ENCODE data around the gene STIM1. TPM values are rescaled to one million over a fixed set of nuclear protein-coding genes. Genes with fewer than 3 reads are reported as not detected.

STIM1 gene
- total RNA-seq, 1 donor from 2014 or later = 82.6 TPM

- DNase-seq (ENCODE audit: low read depth) = no peak
These were observed 24.7 kb upstream of the STIM1 start for GRCh38 chr11:3830730-3831129.

DNA sequence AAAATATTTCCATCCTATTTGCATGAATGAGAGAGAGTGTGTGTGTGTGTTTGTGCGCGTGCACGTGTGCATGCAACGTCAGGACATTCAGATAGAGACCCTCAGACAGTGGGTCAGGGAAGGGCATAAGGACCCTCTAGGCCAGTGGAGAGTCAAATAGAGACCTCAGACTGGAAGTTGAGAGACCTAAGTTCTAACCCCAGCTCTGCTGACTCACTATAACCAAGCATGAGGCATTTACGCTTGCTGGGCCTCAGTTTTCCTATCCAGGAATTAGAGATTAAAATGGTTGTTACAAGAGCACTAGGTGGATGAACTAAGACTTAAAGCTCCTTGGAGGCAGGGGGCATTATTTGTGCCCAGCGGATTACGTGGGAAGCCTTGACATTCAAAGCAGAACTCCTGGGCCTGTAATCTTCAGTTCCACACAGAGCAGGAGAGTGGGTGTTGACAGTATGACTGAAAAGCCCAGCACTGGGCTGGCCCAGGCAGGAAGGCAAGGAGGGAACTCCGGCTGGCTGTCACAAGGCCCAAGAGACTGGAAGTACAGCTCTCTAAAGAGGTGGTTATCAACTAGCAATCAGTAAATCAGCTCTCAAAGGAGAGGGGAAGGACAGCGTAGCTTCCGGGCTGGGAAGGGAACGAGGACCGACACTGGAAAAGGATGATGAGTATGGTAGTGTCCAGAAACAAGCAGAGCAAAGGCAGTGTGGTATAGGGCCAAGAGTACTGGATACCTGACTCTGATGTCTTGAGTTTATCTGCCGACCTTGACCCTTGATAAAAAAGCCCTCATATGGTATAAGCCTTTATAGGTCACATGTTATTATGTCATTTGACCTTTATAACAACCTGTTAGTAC, 23.9 kb upstream of the STIM1 start:
- DNase-seq (ENCODE audit: low read depth) = no peak

DNA sequence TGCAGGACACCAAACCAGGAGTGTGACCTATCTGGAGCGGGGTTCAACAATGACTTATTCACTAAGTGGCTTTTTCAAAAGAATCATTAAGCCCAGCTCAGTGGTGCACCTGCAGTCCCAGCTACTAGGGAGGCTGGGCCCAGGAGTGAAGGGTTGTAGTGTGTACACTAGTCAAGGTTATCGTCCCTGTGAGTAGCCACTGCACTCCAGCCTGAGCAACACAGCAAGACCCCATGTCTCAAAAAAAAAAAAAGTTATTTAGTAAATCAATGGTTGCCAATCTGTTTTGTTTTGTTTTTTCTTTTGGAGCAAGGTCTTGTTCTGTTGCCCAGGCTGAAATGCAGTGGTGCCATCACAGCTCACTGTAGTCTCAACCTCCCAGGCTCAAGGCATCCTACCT, 22.6 kb upstream of the STIM1 start:
- no peak for DNase-seq (ENCODE audit: low read depth)

- no peak for DNase-seq (ENCODE audit: low read depth)
These were observed 22.0 kb upstream of the STIM1 start for GRCh38 chr11:3833449-3833848.

GRCh38 chr11:3834349-3834663, 21.2 kb upstream of the STIM1 start:
- no peak for DNase-seq (ENCODE audit: low read depth)

- no peak for DNase-seq (ENCODE audit: low read depth)
These were observed 20.6 kb upstream of the STIM1 start for GRCh38 chr11:3834664-3835461.

DNA sequence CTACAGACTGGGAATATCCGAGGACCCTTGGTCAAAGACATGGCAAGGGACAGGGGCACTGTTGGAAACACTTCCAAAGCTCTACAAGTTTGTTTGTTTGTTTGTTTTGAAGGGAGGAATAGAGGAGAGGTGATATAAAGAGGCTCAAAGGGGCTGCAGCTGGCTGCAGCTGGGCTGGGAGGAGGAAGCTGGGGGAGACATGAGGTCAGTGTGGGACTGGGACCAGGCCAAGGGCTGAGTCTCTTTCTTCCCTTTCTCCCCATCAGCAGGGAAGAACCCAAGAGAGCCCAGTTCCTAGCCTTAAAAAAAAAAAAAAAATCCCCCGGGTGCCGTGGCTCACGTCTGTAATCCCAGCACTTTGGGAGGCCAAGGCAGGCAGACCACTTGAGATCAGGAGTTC, 19.7 kb upstream of the STIM1 start:
- no peak for DNase-seq (ENCODE audit: low read depth)

GRCh38 chr11:3836903-3837302, 18.6 kb upstream of the STIM1 start:
- no peak for DNase-seq (ENCODE audit: low read depth)

DNA sequence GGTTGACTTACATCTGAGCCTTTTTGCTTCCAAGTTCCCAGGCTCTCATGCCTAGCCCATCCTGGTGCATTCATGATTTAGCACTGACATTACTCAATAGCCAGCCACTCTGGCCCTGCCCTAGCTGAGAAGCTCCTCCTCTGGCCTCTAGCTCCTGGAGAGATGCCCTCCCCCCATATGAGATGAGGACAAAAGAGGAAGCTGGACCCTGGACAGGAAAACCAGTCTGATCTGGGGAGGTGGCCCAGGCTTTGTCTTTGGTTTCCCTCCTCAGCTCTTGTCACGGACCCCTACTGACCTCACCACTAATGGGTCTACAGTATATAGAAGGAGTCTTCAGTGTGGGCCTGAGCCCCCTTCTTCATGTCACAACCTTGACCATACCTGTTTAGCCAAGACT, 17.7 kb upstream of the STIM1 start:
- no peak for DNase-seq (ENCODE audit: low read depth)

DNA sequence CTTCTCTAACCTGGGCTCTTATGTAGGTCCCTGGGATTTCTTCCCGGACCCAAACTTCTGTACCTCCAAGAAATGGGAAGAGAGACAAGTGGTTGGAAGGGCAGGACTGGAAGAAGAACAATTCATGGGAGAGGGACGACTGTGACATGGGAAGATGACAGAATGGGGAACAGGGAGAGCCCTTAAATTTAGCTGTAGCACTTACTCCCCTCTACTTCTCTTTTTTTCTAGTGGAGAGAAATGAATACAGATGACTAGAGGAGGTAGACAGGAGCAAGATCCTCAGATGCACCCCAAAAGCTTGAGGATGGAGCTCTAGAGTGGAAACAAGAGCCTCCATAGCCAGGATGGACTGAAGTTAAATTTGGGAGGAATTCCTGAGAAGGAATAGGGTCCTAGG, 17.0 kb upstream of the STIM1 start:
- no peak for DNase-seq (ENCODE audit: low read depth)

DNA sequence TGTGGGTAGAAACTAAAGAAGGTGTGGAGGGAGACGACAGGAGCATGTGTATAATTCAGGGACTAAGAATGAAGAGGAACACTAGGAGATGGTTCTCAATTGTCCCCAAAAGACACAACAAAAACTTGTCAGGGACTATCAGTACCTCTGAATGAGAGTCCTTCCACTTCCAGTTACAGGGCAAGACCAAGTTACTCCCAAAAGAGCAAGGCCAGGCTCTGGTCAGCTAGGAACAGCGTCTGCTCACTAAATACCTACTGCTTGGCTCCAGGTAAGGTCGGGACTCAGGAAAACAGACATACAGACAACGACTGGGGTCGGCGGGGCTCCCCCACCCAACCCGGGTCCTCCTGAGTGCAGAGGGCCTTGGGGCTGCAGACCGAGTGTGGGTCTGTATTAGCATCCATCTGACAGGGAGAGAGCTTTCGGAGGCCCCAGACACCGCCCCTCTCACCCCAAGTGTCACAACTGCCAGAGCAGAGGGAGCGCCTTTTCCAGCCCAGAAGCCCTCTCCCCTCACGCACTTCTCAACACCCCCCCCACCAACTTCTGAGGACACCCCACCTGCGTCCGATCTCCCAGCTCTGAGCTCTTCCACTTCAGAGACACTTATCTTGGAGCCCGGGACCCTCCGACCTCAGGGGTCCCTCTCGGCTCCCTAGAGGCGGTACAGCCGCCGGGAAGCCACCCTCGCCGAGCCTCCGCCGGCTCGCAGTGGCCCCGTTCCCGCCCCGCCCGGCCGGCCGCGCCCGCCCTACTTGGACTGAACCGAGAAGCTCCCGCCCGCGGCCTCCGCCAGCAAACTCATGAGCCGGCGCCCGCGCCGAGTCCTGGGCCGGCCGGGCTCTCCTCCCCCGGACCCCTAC, 15.2 kb upstream of the STIM1 start:
- DNase-seq (ENCODE audit: low read depth) = no peak

GRCh38 chr11:3840870-3841425, 14.5 kb upstream of the STIM1 start, which contains the start of gene RHOG:
Gene RHOG (minus strand): TSS chr11:3840959. CDS start chr11:3828138, 12,821 bp downstream.
- DNase-seq (ENCODE audit: low read depth) = peak; percentile 53

- peak; percentile 63 for DNase-seq (ENCODE audit: low read depth)
These were observed 13.8 kb upstream of the STIM1 start for GRCh38 chr11:3841426-3842350.

- DNase-seq (ENCODE audit: low read depth) = no peak
These were observed 12.1 kb upstream of the STIM1 start for GRCh38 chr11:3843326-3843725.

DNA sequence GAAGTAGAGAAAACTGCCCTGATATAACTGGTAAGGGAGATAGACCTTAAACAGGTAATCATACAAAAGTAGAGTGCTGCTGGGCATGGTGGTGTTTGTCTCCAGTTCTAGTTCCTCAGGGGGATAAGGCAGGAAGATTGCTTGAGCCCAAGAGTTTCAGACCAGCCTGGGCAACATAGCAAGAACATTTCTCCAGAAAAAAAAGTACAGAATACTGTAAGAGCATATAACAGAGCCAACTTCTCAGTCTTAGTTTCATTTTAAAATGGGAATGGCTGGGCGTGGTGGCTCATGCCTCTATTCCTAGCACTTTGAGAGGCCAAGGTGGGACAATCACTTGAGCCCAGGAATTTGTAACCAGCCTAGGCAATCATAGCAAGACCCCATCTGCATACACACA, 10.2 kb upstream of the STIM1 start:
- DNase-seq (ENCODE audit: low read depth) = no peak

DNA sequence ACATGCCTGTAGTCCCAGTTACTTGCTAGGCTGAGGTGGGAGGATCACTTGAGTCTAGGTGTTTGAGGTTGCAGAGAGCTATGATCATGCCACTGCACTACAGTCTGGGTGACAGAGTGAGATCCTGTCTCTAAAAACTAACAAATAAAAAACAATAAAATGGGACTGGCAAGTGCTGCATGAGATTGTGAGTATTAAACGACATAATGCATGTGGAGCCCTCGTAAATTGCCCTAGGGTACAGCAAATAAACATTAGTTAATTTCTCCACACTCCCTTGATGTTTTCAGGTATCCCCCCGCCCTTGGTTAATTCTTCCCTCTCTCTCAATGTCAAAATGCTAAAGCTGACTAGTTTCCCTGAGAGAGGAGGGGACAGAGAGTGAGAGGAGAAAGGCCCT, 9.8 kb upstream of the STIM1 start:
- no peak for DNase-seq (ENCODE audit: low read depth)

GRCh38 chr11:3849297-3849874, 6.1 kb upstream of the STIM1 start:
- DNase-seq (ENCODE audit: low read depth) = no peak

- no peak for DNase-seq (ENCODE audit: low read depth)
These were observed 2.0 kb upstream of the STIM1 start for GRCh38 chr11:3853545-3853842.

GRCh38 chr11:3853899-3854659, 1.4 kb upstream of the STIM1 start:
- no peak for DNase-seq (ENCODE audit: low read depth)

DNA sequence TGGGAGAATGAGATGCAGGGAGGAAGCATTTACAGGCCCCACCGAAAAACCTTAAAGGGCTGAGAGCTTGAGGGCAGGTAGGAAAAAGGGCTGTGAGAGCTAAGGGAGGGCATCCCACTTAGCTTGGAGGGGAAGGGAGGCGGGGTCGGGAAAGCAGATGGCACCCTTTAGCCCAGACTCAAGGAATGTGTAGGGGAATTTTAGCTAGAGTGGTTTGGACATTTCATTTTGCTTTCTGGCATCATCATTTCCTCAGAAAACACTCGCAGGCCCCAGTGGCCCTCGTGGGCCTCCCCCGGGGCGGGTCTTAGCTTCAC, 846 bp upstream of the STIM1 start:
- DNase-seq (ENCODE audit: low read depth) = no peak
